Glutamatergic neuron (in vitro differentiated cells): ENCODE results near the gene FILIP1L. TPM values are rescaled to one million over a fixed set of nuclear protein-coding genes. Genes with fewer than 3 reads are reported as not detected.

Experiments
- DNase-seq: peaks from one replicate; pipeline ENCODE4 v3.0.0; 2022
- H3K27ac Mint-ChIP-seq: one replicate; pipeline ENCODE4 v1.8.0; 2020; ENCODE audit warnings: mild to moderate bottlenecking, mixed read lengths, inconsistent platforms; ENCODE audit not compliant: unreplicated experiment
- H3K27me3 Mint-ChIP-seq: one replicate; pipeline ENCODE4 v1.8.0; 2020; ENCODE audit warnings: mild to moderate bottlenecking, moderate library complexity, mixed read lengths, inconsistent platforms; ENCODE audit not compliant: unreplicated experiment
- H3K36me3 Mint-ChIP-seq: one replicate; pipeline ENCODE4 v1.8.0; 2020; ENCODE audit warnings: mild to moderate bottlenecking, mixed read lengths, inconsistent platforms; ENCODE audit not compliant: unreplicated experiment
- H3K4me1 Mint-ChIP-seq: one replicate; pipeline ENCODE4 v1.8.0; 2020; ENCODE audit warnings: mild to moderate bottlenecking, low read depth, mixed read lengths, inconsistent platforms; ENCODE audit not compliant: unreplicated experiment
- H3K4me3 Mint-ChIP-seq: one replicate; pipeline ENCODE4 v1.8.0; 2020; ENCODE audit warnings: mild to moderate bottlenecking, mixed read lengths, inconsistent platforms; ENCODE audit not compliant: unreplicated experiment
- H3K9me3 Mint-ChIP-seq: one replicate; pipeline ENCODE4 v1.8.0; 2020; ENCODE audit warnings: mild to moderate bottlenecking, moderate library complexity, mixed read lengths, inconsistent platforms; ENCODE audit not compliant: unreplicated experiment
- total RNA-seq: library from RNA; stranded (reverse); fragmentation: NEBNext Ultra II Directional; extraction: Animal tissue kit (Norgen Biotek cat#: 25700); gene quantifications from one replicate; pipeline ENCODE4 v1.2.1, GENCODE V29; 2021; ENCODE audit not compliant: unreplicated experiment
- TF ChIP-seq, protein P1 (sequence below): fragments of 200-600 bp; sonication (generic); IDR thresholded peaks from one replicate; pipeline ENCODE4 v1.5.0; 2021; ENCODE audit not compliant: partially characterized antibody, unreplicated experiment

FILIP1L gene
- total RNA-seq, 1 donor from 2014 or later = 4.3 TPM

DNA sequence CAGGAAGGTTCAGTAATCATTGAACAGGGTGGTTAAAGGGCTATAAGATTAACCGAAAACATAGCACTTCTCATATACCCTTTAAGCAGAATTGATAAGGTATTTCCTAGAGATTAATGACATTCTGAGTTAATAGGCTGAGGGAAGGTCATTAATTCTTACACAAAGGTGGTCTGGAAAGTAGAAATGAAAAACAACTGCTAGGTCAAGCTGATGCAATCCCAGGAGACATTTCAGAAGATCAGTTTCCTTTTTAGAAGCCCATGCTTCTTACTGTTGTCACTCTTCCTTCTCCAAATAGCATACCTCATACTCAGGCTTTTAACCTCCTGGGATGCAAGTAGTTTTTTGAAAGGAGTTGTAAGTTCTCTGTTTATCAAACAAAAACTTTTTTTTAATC is 8.8 kb downstream of the FILIP1L start:
- Mint-ChIP-seq H3K27ac (no peak overlapping the region), H3K36me3 (no peaks in the 10 kb centered on the region), H3K4me3 (no peak overlapping the region), H3K4me1 (no peaks in the 10 kb centered on the region), H3K9me3 (no peaks in the 10 kb centered on the region), H3K27me3 (no peaks in the 10 kb centered on the region)
- TF ChIP-seq, protein P1, sequence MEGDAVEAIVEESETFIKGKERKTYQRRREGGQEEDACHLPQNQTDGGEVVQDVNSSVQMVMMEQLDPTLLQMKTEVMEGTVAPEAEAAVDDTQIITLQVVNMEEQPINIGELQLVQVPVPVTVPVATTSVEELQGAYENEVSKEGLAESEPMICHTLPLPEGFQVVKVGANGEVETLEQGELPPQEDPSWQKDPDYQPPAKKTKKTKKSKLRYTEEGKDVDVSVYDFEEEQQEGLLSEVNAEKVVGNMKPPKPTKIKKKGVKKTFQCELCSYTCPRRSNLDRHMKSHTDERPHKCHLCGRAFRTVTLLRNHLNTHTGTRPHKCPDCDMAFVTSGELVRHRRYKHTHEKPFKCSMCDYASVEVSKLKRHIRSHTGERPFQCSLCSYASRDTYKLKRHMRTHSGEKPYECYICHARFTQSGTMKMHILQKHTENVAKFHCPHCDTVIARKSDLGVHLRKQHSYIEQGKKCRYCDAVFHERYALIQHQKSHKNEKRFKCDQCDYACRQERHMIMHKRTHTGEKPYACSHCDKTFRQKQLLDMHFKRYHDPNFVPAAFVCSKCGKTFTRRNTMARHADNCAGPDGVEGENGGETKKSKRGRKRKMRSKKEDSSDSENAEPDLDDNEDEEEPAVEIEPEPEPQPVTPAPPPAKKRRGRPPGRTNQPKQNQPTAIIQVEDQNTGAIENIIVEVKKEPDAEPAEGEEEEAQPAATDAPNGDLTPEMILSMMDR = no peak
- no peak for DNase-seq

DNA sequence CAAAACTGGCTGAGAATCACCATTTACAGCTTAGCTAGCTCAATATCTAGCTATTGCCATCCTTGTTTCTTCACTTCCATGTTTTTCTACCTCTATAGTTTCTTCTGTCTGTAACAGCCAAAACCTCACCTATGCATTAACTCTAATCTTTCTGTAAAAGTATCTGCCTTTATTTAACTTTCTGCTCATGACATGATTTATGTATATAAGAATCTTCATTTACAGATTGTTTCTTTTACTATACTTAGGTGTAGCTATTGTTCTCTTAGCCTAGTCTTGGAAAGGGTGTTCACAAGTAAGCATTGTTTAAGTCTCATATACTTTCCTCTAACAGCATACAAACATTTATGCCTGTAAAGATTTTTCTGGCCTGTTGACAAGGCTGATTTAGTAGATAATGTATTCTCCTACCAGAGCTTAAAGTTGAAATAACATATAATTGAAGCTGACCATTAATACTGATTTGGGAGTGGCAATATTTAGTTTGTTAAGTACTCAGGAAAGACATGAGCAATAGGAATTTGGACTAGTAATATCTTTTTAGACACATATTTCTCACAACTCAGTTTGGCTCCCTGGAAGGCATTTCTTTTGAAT is 9.4 kb downstream of the FILIP1L start:
- DNase-seq = no peak
- Mint-ChIP-seq H3K4me3 (no peak overlapping the region), H3K27ac (no peak overlapping the region), H3K9me3 (no peaks in the 10 kb centered on the region), H3K4me1 (no peaks in the 10 kb centered on the region), H3K36me3 (no peaks in the 10 kb centered on the region), H3K27me3 (no peaks in the 10 kb centered on the region)
- TF ChIP-seq, protein P1 = no peak

- Mint-ChIP-seq H3K27ac (no peak overlapping the region), H3K27me3 (no peaks in the 10 kb centered on the region), H3K9me3 (no peaks in the 10 kb centered on the region), H3K4me3 (no peak overlapping the region), H3K4me1 (no peaks in the 10 kb centered on the region), H3K36me3 (no peaks in the 10 kb centered on the region)
- TF ChIP-seq, protein P1 = no peak
- no peak for DNase-seq
These were observed 9.9 kb downstream of the FILIP1L start for GRCh38 chr3:100104442-100104798.

DNA sequence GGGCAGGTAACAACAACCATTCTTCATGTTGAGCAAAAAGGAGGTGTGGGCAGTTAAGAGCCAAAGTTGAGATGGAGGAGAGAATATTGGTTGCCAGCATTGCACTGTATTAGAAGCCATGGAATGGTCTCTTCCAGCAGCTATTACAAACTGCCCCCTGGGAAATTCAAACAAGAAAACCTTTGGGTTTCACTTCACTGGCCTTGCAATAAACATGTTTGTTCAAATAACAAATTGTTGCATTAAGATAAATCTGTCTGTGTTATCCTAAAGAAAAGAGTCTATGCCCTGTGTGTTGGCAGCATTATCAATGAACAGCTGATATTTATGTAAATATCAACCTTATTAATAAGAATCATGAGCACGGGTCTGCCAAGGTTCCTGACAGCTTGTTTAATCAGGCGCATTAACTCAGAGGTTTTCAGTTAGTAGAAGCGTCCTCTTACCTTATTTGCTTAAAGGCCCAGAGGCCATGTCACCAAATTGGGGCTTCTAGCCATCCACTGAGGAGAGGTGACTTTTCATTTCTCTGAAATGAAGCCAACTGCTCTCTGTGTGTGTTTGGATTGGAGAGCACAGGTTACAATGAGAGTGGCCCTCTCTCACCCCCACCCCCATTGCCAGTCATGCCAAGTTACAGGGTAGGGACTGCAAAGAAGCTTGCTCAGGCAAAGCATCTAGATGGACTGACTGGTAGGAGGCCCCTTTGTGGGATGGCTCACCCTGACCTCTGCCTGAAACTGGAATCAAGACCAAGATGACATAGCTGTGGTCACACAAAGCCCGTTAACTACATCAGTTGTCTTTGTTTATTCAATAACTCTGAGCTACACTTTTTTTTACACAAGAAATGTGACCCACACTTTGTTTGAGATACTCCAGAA is 10.5 kb downstream of the FILIP1L start:
- Mint-ChIP-seq H3K27ac (no peak overlapping the region), H3K27me3 (no peaks in the 10 kb centered on the region), H3K36me3 (no peaks in the 10 kb centered on the region), H3K9me3 (no peaks in the 10 kb centered on the region), H3K4me3 (no peak overlapping the region), H3K4me1 (no peaks in the 10 kb centered on the region)
- TF ChIP-seq, protein P1 = no peak
- no peak for DNase-seq

GRCh38 chr3:100102757-100103156 is 11.5 kb downstream of the FILIP1L start:
- Mint-ChIP-seq H3K9me3 (no peaks in the 10 kb centered on the region), H3K4me1 (no peaks in the 10 kb centered on the region), H3K36me3 (no peaks in the 10 kb centered on the region), H3K4me3 (no peak overlapping the region), H3K27me3 (no peaks in the 10 kb centered on the region), H3K27ac (no peak overlapping the region)
- TF ChIP-seq, protein P1 = no peak
- no peak for DNase-seq
